Measurements from ENCODE around the gene DOCK2.

DNA sequence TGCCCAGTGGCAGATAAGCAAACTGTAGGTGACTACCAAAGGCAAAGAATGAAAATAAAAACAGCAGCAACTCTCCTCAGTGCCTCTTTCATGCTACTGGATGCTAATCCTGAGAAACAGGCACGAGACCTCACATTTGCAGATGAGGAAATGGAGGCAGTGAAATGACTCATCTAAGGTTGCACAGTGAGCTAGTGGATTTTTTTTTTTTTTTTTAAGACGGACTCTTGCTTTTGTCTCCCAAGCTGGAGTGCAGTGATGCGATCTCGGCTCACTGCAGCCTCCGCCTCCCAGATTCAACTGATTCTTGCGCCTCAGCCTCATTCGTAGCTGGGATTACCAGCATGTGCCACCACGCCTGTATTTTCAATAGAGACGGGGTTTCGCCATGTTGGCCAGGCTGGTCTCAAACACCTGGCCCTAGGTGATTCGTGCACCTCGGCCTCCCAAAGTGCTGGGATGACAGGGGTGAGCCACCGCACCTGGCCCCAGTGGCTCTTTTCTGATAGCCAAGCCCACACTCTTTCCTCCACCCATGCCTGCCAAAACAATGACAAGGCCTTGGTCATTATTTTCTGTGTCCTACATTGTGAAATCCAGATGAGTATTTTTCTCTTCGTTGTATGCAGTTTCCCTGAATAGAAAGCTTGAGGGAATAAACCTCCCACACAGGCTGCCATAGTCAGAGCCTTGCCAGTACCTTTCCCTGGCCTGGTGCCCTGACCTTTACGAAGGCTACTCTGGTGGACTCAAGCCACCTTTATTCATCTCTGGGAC, 19.2 kb downstream of the DOCK2 start:
- TF ChIP-seq EGR1 (IDR thresholded peaks at IDR 0.05; ENCODE audit: borderline replicate concordance, low read depth, low read length) (no peak), JUN (IDR thresholded peaks at IDR 0.05; ENCODE audit: low read depth, low read length) (no peak), EZH2 (IDR thresholded peaks at IDR 0.05; ENCODE audit: low read depth, low read length, severe bottlenecking) (no peak), POLR2A (IDR thresholded peaks at IDR 0.05; ENCODE audit: control extremely low read depth in 1 of 2, low read depth in 2 of 2, low read length in 2 of 2) (no peak), CHD2 (IDR thresholded peaks at IDR 0.05; ENCODE audit: low read length) (no peak)
- TF ChIP-seq, protein P1, sequence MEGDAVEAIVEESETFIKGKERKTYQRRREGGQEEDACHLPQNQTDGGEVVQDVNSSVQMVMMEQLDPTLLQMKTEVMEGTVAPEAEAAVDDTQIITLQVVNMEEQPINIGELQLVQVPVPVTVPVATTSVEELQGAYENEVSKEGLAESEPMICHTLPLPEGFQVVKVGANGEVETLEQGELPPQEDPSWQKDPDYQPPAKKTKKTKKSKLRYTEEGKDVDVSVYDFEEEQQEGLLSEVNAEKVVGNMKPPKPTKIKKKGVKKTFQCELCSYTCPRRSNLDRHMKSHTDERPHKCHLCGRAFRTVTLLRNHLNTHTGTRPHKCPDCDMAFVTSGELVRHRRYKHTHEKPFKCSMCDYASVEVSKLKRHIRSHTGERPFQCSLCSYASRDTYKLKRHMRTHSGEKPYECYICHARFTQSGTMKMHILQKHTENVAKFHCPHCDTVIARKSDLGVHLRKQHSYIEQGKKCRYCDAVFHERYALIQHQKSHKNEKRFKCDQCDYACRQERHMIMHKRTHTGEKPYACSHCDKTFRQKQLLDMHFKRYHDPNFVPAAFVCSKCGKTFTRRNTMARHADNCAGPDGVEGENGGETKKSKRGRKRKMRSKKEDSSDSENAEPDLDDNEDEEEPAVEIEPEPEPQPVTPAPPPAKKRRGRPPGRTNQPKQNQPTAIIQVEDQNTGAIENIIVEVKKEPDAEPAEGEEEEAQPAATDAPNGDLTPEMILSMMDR (IDR thresholded peaks at IDR 0.05; ENCODE audit: control extremely low read depth in 1 of 3, insufficient read depth in 1 of 3, low read depth in 1 of 3, low read length in 3 of 3) = no peak
- TF ChIP-seq, protein P2, sequence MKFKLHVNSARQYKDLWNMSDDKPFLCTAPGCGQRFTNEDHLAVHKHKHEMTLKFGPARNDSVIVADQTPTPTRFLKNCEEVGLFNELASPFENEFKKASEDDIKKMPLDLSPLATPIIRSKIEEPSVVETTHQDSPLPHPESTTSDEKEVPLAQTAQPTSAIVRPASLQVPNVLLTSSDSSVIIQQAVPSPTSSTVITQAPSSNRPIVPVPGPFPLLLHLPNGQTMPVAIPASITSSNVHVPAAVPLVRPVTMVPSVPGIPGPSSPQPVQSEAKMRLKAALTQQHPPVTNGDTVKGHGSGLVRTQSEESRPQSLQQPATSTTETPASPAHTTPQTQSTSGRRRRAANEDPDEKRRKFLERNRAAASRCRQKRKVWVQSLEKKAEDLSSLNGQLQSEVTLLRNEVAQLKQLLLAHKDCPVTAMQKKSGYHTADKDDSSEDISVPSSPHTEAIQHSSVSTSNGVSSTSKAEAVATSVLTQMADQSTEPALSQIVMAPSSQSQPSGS (IDR thresholded peaks at IDR 0.05; ENCODE audit: low read length) = no peak
- TF ChIP-seq, protein P3, sequence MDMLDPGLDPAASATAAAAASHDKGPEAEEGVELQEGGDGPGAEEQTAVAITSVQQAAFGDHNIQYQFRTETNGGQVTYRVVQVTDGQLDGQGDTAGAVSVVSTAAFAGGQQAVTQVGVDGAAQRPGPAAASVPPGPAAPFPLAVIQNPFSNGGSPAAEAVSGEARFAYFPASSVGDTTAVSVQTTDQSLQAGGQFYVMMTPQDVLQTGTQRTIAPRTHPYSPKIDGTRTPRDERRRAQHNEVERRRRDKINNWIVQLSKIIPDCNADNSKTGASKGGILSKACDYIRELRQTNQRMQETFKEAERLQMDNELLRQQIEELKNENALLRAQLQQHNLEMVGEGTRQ (IDR thresholded peaks at IDR 0.05; ENCODE audit: low read length) = no peak
